IMR-90 (cell line): ENCODE data around the gene IGF2. TPM values are rescaled to one million over a fixed set of nuclear protein-coding genes. Genes with fewer than 3 reads are reported as not detected.

Source experiments
- ATAC-seq: fragments of 200-7000 bp; cut with Tn5 transposase; 2 replicates; pipeline ENCODE4 v1.9.1; 2020; ENCODE audit warnings: low read depth, mild to moderate bottlenecking, moderate library complexity
- BruUV-seq: library from RNA; stranded (reverse); fragments of 400-500 nt; replicated peaks from 2 replicates; lab custom pipeline; 2021; lab: Mats Ljungman, UMichigan
- CTCF ChIA-PET: fragments of 300-600 bp; formaldehyde crosslinking; extraction: SDS; loops from one replicate; lab custom pipeline; 2021; ENCODE audit warnings: antibody characterized with exemption; lab: Yijun Ruan, JAX
- POLR2A ChIA-PET: fragments of 300-600 bp; sonication (Branson Sonifier 250); formaldehyde crosslinking; loops from one replicate; lab custom pipeline; 2022; ENCODE audit warnings: antibody characterized with exemption; ENCODE audit not compliant: unreplicated experiment; lab: Charles Lee
- DNase-seq: peaks from one replicate; pipeline ENCODE4 v3.0.0; 2013
- H2AFZ ChIP-seq: replicated peaks from 2 replicates; pipeline ENCODE3; 2013; ENCODE audit warnings: low read length, mild to moderate bottlenecking; ENCODE audit not compliant: poor library complexity
- H2AK5ac ChIP-seq: 2 replicates; pipeline ENCODE4 v1.6.1; 2013; ENCODE audit warnings: low read depth, low read length, inconsistent platforms
- H2AK9ac ChIP-seq: replicated peaks from 2 replicates; pipeline ENCODE3; 2013; ENCODE audit warnings: mild to moderate bottlenecking, low read depth, low read length, moderate library complexity; ENCODE audit not compliant: poor library complexity
- H2BK120ac ChIP-seq: 2 replicates; pipeline ENCODE4 v1.6.1; 2013; ENCODE audit warnings: low read depth, low read length, inconsistent platforms
- H2BK15ac ChIP-seq: 3 replicates; pipeline ENCODE4 v1.6.1; 2013; ENCODE audit warnings: low read depth, low read length, inconsistent platforms
- H2BK20ac ChIP-seq: 2 replicates; pipeline ENCODE4 v1.6.1; 2013; ENCODE audit warnings: low read depth, mild to moderate bottlenecking, inconsistent platforms, low read length, moderate library complexity
- H2BK5ac ChIP-seq: 2 replicates; pipeline ENCODE4 v1.6.1; 2013; ENCODE audit warnings: mild to moderate bottlenecking, low read depth, low read length, inconsistent platforms; ENCODE audit not compliant: poor library complexity, severe bottlenecking
- H3K14ac ChIP-seq: replicated peaks from 2 replicates; pipeline ENCODE4 v1.6.1; 2013; ENCODE audit warnings: low read depth, low read length, inconsistent platforms
- H3K18ac ChIP-seq: 2 replicates; pipeline ENCODE4 v1.6.1; 2013; ENCODE audit warnings: low read depth, low read length, control low read depth
- H3K23ac ChIP-seq: 2 replicates; pipeline ENCODE4 v1.6.1; 2013; ENCODE audit warnings: low read depth, low read length, inconsistent platforms
- H3K27ac ChIP-seq: 2 replicates; pipeline ENCODE4 v1.5.1; 2013; ENCODE audit warnings: mild to moderate bottlenecking, control low read depth, low read length; ENCODE audit not compliant: insufficient read depth
- H3K27me3 ChIP-seq: 2 replicates; pipeline ENCODE4 v1.6.1; 2013; ENCODE audit warnings: low read length; ENCODE audit not compliant: control insufficient read depth, insufficient read depth
- H3K36me3 ChIP-seq: 2 replicates; pipeline ENCODE4 v1.6.1; 2013; ENCODE audit warnings: low read length, mixed read lengths; ENCODE audit not compliant: control insufficient read depth, insufficient read depth
- H3K4ac ChIP-seq: 2 replicates; pipeline ENCODE4 v1.6.1; 2013; ENCODE audit warnings: low read depth, low read length, inconsistent platforms
- H3K4me1 ChIP-seq: 2 replicates; pipeline ENCODE4 v1.6.1; 2013; ENCODE audit warnings: low read length, mixed read lengths; ENCODE audit not compliant: control insufficient read depth, insufficient read depth
- H3K4me2 ChIP-seq: 2 replicates; pipeline ENCODE4 v1.6.1; 2013; ENCODE audit warnings: low read depth, mild to moderate bottlenecking, control low read depth, low read length, moderate library complexity
- H3K4me3 ChIP-seq: 2 replicates; pipeline ENCODE4 v1.5.1; 2013; ENCODE audit warnings: low read depth, mild to moderate bottlenecking, control low read depth, low read length, moderate library complexity; ENCODE audit not compliant: insufficient read depth
- H3K56ac ChIP-seq: 2 replicates; pipeline ENCODE4 v1.6.1; 2013; ENCODE audit warnings: low read length, inconsistent platforms; ENCODE audit not compliant: insufficient read depth; ENCODE audit errors: extremely low read depth
- H3K79me1 ChIP-seq, 2 experiments: 2 replicates each; pipeline ENCODE4 v1.6.1; 2013; ENCODE audit warnings: low read length in 2 of 2, inconsistent platforms in 1 of 2, low read depth in 1 of 2
- H3K9ac ChIP-seq: 2 replicates; pipeline ENCODE4 v1.6.1; 2013; ENCODE audit warnings: low read depth, low read length, control low read depth
- H3K9me1 ChIP-seq: 2 replicates; pipeline ENCODE4 v1.6.1; 2013; ENCODE audit warnings: low read length, inconsistent platforms; ENCODE audit not compliant: insufficient read depth
- H3K9me3 ChIP-seq: 2 replicates; pipeline ENCODE4 v1.6.1; 2013; ENCODE audit warnings: low read length; ENCODE audit not compliant: control insufficient read depth, insufficient read depth
- H4K20me1 ChIP-seq: 2 replicates; pipeline ENCODE4 v1.6.1; 2013; ENCODE audit warnings: low read length, inconsistent platforms; ENCODE audit not compliant: insufficient read depth
- H4K5ac ChIP-seq: 2 replicates; pipeline ENCODE4 v1.6.1; 2013; ENCODE audit warnings: mild to moderate bottlenecking, low read depth, low read length, control low read depth
- H4K8ac ChIP-seq, 2 experiments: 2 replicates each; pipeline ENCODE4 v1.6.1; 2013; ENCODE audit warnings: low read depth in 2 of 2, low read length in 2 of 2, control low read depth in 1 of 2, inconsistent platforms in 1 of 2
- H4K91ac ChIP-seq: 2 replicates; pipeline ENCODE4 v1.6.1; 2013; ENCODE audit warnings: low read depth, low read length, inconsistent platforms; ENCODE audit not compliant: insufficient read depth
- BHLHE40 ChIP-seq: fragments of 150-350 bp; IDR thresholded peaks from 2 replicates; pipeline ENCODE4 v1.6.1; 2016; ENCODE audit warnings: mild to moderate bottlenecking, low read depth, low read length
- CEBPB ChIP-seq: IDR thresholded peaks from 2 replicates; pipeline ENCODE4 v1.6.1; 2012; ENCODE audit warnings: low read depth, low read length, improper control_type of control experiment
- CHD1 ChIP-seq: IDR thresholded peaks from 2 replicates; pipeline ENCODE4 v1.6.1; 2012; ENCODE audit warnings: low read depth, low read length, improper control_type of control experiment
- FOS ChIP-seq: fragments of 150-350 bp; IDR thresholded peaks from 2 replicates; pipeline ENCODE4 v1.6.1; 2016; ENCODE audit warnings: low read depth, low read length
- MAFK ChIP-seq: IDR thresholded peaks from 2 replicates; pipeline ENCODE4 v1.6.1; 2012; ENCODE audit warnings: low read depth, low read length, improper control_type of control experiment
- MAZ ChIP-seq: IDR thresholded peaks from 2 replicates; pipeline ENCODE4 v1.6.1; 2012; ENCODE audit warnings: low read depth, mild to moderate bottlenecking, low read length, improper control_type of control experiment, moderate library complexity, borderline replicate concordance
- MXI1 ChIP-seq: IDR thresholded peaks from 2 replicates; pipeline ENCODE4 v1.6.1; 2012; ENCODE audit warnings: low read depth, mild to moderate bottlenecking, low read length, moderate library complexity, borderline replicate concordance
- NFE2L2 ChIP-seq: fragments of 150-350 bp; IDR thresholded peaks from 2 replicates; pipeline ENCODE4 v1.6.1; 2016; ENCODE audit warnings: low read depth, mild to moderate bottlenecking, low read length
- POLR2A ChIP-seq: IDR thresholded peaks from 2 replicates; pipeline ENCODE4 v1.6.1; 2012; ENCODE audit warnings: mild to moderate bottlenecking, low read depth, low read length
- RAD21 ChIP-seq: IDR thresholded peaks from 2 replicates; pipeline ENCODE4 v1.6.1; 2012; ENCODE audit warnings: low read length, improper control_type of control experiment
- RCOR1 ChIP-seq: IDR thresholded peaks from 2 replicates; pipeline ENCODE4 v1.6.1; 2012; ENCODE audit warnings: mild to moderate bottlenecking, low read length, improper control_type of control experiment; ENCODE audit not compliant: insufficient replicate concordance
- RFX5 ChIP-seq: IDR thresholded peaks from 2 replicates; pipeline ENCODE4 v1.8.0; 2012; ENCODE audit warnings: low read depth, mild to moderate bottlenecking, low read length, moderate library complexity
- SMC3 ChIP-seq: fragments of 150-350 bp; IDR thresholded peaks from 2 replicates; pipeline ENCODE4 v1.6.1; 2016; ENCODE audit warnings: low read depth, mild to moderate bottlenecking, antibody characterized with exemption, low read length, moderate library complexity
- USF2 ChIP-seq: fragments of 150-350 bp; IDR thresholded peaks from 2 replicates; pipeline ENCODE4 v1.6.1; 2017; ENCODE audit warnings: mild to moderate bottlenecking, antibody characterized with exemption, low read length, low read depth
- WGBS, 2 experiments: methylation state at CpG; one replicate each; pipeline versions ENCODE4 v1.1.5 to v1.1.7; 2013; ENCODE audit warnings: missing lambda C conversion rate in 2 of 2; ENCODE audit not compliant: insufficient read length in 1 of 2; ENCODE audit errors: extremely low coverage in 2 of 2; 5-methylcytosine and 5-hydroxymethylcytosine counted together
- dilution Hi-C: fragments of 300-500 bp; cut with HindIII; formaldehyde crosslinking; loops from one replicate; pipeline ENCODE4 v1.14.3; 2018; ENCODE audit warnings: low sequenced_read_pairs; ENCODE audit not compliant: unreplicated experiment
- in situ Hi-C: fragments of 300-500 bp; cut with MboI; formaldehyde crosslinking; loops from 3 replicates; pipeline ENCODE4 v1.14.3; 2019; ENCODE audit warnings: low sequenced_read_pairs, inconsistent platforms, mixed read lengths
- intact Hi-C: fragments of 100-400 bp; cut with micrococcal nuclease; formaldehyde crosslinking; loops from 2 replicates; pipeline ENCODE4 v1.10.0; 2022
- polyA plus RNA-seq, 3 experiments: library from polyadenylated mRNA; depleted of rRNA; stranded (reverse); fragments of >200 nt; gene quantifications; 2 replicates each; pipeline ENCODE4 v1.2.3, GENCODE V29; 2012; ENCODE audit warnings: low replicate concordance in 1 of 3
- total RNA-seq: library from RNA; depleted of rRNA; stranded (reverse); fragments of >200 nt; gene quantifications from 2 replicates; pipeline ENCODE4 v1.2.3, GENCODE V29; 2012
- TF ChIP-seq, protein P1 (sequence below): fragments of 150-350 bp; IDR thresholded peaks from 2 replicates; pipeline ENCODE4 v1.6.1; 2016; ENCODE audit warnings: low read depth, mild to moderate bottlenecking, low read length, moderate library complexity, borderline replicate concordance
- TF ChIP-seq, protein P2 (sequence below): conservative IDR thresholded peaks from 2 replicates; pipeline ENCODE4 v1.5.1; 2012; ENCODE audit warnings: mild to moderate bottlenecking, low read depth, low read length, improper control_type of control experiment

The IGF2 gene
- total and polyA plus RNA-seq, 2 of the 4 experiments (the other 2 are of a cell fraction) = 2.3 to 21.8 TPM

GRCh38 chr11:2113776-2114175 lies 25.4 kb downstream of the IGF2 start:
- H3K9me3 ChIP-seq = peaks cover 14% of the 10 kb centered on the region
- no peak overlapping the region for H3K56ac ChIP-seq
- no peak overlapping the region for H4K5ac ChIP-seq
- TF ChIP-seq BHLHE40 (no peak), RAD21 (no peak), SMC3 (no peak), MAFK (no peak), MAZ (no peak), FOS (no peak), RCOR1 (no peak), RFX5 (no peak), MXI1 (no peak), USF2 (no peak), CEBPB (no peak), NFE2L2 (no peak), POLR2A (no peak), CHD1 (no peak)
- TF ChIP-seq, protein P1, sequence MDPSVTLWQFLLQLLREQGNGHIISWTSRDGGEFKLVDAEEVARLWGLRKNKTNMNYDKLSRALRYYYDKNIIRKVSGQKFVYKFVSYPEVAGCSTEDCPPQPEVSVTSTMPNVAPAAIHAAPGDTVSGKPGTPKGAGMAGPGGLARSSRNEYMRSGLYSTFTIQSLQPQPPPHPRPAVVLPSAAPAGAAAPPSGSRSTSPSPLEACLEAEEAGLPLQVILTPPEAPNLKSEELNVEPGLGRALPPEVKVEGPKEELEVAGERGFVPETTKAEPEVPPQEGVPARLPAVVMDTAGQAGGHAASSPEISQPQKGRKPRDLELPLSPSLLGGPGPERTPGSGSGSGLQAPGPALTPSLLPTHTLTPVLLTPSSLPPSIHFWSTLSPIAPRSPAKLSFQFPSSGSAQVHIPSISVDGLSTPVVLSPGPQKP = no peak
- TF ChIP-seq, protein P2, sequence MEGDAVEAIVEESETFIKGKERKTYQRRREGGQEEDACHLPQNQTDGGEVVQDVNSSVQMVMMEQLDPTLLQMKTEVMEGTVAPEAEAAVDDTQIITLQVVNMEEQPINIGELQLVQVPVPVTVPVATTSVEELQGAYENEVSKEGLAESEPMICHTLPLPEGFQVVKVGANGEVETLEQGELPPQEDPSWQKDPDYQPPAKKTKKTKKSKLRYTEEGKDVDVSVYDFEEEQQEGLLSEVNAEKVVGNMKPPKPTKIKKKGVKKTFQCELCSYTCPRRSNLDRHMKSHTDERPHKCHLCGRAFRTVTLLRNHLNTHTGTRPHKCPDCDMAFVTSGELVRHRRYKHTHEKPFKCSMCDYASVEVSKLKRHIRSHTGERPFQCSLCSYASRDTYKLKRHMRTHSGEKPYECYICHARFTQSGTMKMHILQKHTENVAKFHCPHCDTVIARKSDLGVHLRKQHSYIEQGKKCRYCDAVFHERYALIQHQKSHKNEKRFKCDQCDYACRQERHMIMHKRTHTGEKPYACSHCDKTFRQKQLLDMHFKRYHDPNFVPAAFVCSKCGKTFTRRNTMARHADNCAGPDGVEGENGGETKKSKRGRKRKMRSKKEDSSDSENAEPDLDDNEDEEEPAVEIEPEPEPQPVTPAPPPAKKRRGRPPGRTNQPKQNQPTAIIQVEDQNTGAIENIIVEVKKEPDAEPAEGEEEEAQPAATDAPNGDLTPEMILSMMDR = no peak
- 75% methylated on average over 7 of the region's 11 CpGs; no CpG with 5 or more reads in 1 of the 2 experiments for WGBS, 2 experiments
- H4K20me1 ChIP-seq = no peaks in the 10 kb centered on the region
- no peak overlapping the region for H2BK15ac ChIP-seq
- H3K14ac ChIP-seq = no peak overlapping the region
- peaks cover 3% of the 10 kb centered on the region; the same call in 1 of the 2 replicates for H3K4me1 ChIP-seq
- no peaks in the 10 kb centered on the region for H3K36me3 ChIP-seq
- H3K4ac ChIP-seq = no peak overlapping the region
- no peak overlapping the region for H2AK5ac ChIP-seq
- intact Hi-C loops (no loop called here), dilution Hi-C loops (no loop called here), in situ Hi-C loops (no loop called here)
- no TSS peak for BruUV-seq
- no peak overlapping the region for H3K18ac ChIP-seq
- no peak for DNase-seq
- H3K23ac ChIP-seq = no peak overlapping the region
- H2AK9ac ChIP-seq = no peak overlapping the region
- ChIA-PET POLR2A (no interaction called here), CTCF (no interaction called here)
- H4K91ac ChIP-seq = no peak overlapping the region
- H2BK5ac ChIP-seq = no peak overlapping the region
- no peak overlapping the region for H4K8ac ChIP-seq
- no peak overlapping the region for H3K9ac ChIP-seq
- ATAC-seq = no peak
- H2BK20ac ChIP-seq = no peak overlapping the region
- H2BK120ac ChIP-seq = no peak overlapping the region
- no peaks in the 10 kb centered on the region for H3K79me1 ChIP-seq
- no peak overlapping the region for H2AFZ ChIP-seq
- no peak overlapping the region for H3K4me3 ChIP-seq
- H3K27ac ChIP-seq = no peak overlapping the region
- H3K4me2 ChIP-seq = no peak overlapping the region
- H3K9me1 ChIP-seq = no peaks in the 10 kb centered on the region
- H3K27me3 ChIP-seq = peaks cover 21% of the 10 kb centered on the region
